Sigmoid colon (tissue), 3 donors: ENCODE results near the gene LIAS.
"Not testable (repeated sequence)": the region's sequence is repeated elsewhere in the genome, so short reads cannot be mapped to it uniquely, and the experiment has no call there.

Experiments
- CTCF ChIP-seq, 4 experiments: fragments of 450-650 bp in 3 of 4; fragments of 200-600 bp in 1 of 4; IDR thresholded peaks; one replicate each; pipeline ENCODE4 v1.5.1; 2016 to 2019; ENCODE audit warnings: antibody characterized with exemption in 4 of 4, mild to moderate bottlenecking in 3 of 4, moderate library complexity in 2 of 4
- POLR2A ChIP-seq, 2 donors: fragments of 450-650 bp; IDR thresholded peaks; one replicate each; pipeline ENCODE4 v1.6.1; 2016; ENCODE audit warnings: antibody characterized with exemption in 2 of 2, mild to moderate bottlenecking in 2 of 2, moderate library complexity in 2 of 2

- not testable (repeated sequence) for TF ChIP-seq CTCF, POLR2A (IDR thresholded peaks at IDR 0.05)
Observed at GRCh38 chr4:39515669-39516401, 57.0 kb downstream of the LIAS start.
